K562 (cell line): ENCODE data around the gene SLC2A9. TPM values are rescaled to one million over a fixed set of nuclear protein-coding genes. Genes with fewer than 3 reads are reported as not detected.

ENCODE experiments used
- ATAC-seq: fragments of 200-7000 bp; cut with Tn5 transposase; 3 replicates; pipeline ENCODE4 v1.9.1; 2020; ENCODE audit warnings: moderate library complexity
- BruUV-seq: library from RNA; stranded (reverse); fragments of 400-500 nt; replicated peaks from 2 replicates; lab custom pipeline; 2021; lab: Mats Ljungman, UMichigan
- CTCF ChIA-PET: fragments of 300-600 bp; formaldehyde crosslinking; extraction: SDS; loops from one replicate; lab custom pipeline; 2021; ENCODE audit warnings: low intra/inter-chr PET ratio; lab: Yijun Ruan, JAX
- POLR2A ChIA-PET: fragments of 300-600, 350-650 bp; sonication (Branson Sonifier 250); formaldehyde crosslinking; extraction: SDS; loops from one replicate; lab custom pipeline; 2021; ENCODE audit warnings: antibody characterized with exemption, inconsistent platforms; lab: Yijun Ruan, JAX
- DNase-seq, 4 experiments: peaks; one replicate each; pipeline versions ENCODE4 v3.0.0 to v3.0.0-alpha.2; 2011 to 2018; ENCODE audit warnings: low spot score in 3 of 4, mixed read lengths in 3 of 4; ENCODE audit errors: extremely low read depth in 1 of 4
- FAIRE-seq: peaks from 2 replicates; lab custom pipeline; 2011; peaks lifted over from hg19 to GRCh38; lab: Jason Lieb, UNC
- H2AFZ ChIP-seq: 2 replicates; pipeline ENCODE4 v1.6.0; 2011; ENCODE audit warnings: low read depth, low read length, control low read depth, inconsistent platforms
- H3K27ac ChIP-seq: fragments of 200-600 bp; 3 replicates; pipeline ENCODE4 v1.8.0; 2011; ENCODE audit warnings: low read depth, mild to moderate bottlenecking, control low read depth, inconsistent platforms, low read length, moderate library complexity, mixed read lengths; ENCODE audit errors: extremely low read depth
- H3K27me3 ChIP-seq, 2 experiments: fragments of 300-600 bp in 1 of 2; 2 replicates in 1 of 2; 3 replicates in 1 of 2; pipeline versions ENCODE4 v1.6.0 to v1.8.0; 2011; ENCODE audit warnings: inconsistent platforms in 2 of 2, low read length in 2 of 2, mild to moderate bottlenecking in 1 of 2, mixed read lengths in 1 of 2, moderate library complexity in 1 of 2; ENCODE audit not compliant: control insufficient read depth in 2 of 2, insufficient read depth in 2 of 2
- H3K36me3 ChIP-seq: fragments of 300-600 bp; 3 replicates; pipeline ENCODE4 v1.8.0; 2011; ENCODE audit warnings: mild to moderate bottlenecking, low read length, inconsistent platforms; ENCODE audit not compliant: control insufficient read depth, insufficient read depth
- H3K4me1 ChIP-seq, 2 experiments: fragments of 200-600 bp in 1 of 2; replicated peaks in 1 of 2; 2 replicates in 1 of 2; 3 replicates in 1 of 2; pipeline versions ENCODE4 v1.5.1 to v1.8.0; 2011; ENCODE audit warnings: inconsistent platforms in 2 of 2, low read length in 2 of 2, mild to moderate bottlenecking in 1 of 2, mixed read lengths in 1 of 2, moderate library complexity in 1 of 2; ENCODE audit not compliant: control insufficient read depth in 2 of 2, insufficient read depth in 2 of 2
- H3K4me2 ChIP-seq: 2 replicates; pipeline ENCODE4 v1.6.1; 2011; ENCODE audit warnings: low read length, control low read depth, inconsistent platforms, mixed read lengths; ENCODE audit not compliant: insufficient read depth
- H3K4me3 ChIP-seq: fragments of 200-600 bp; sonication (generic), shearing (Covaris generic); 2 replicates; pipeline ENCODE4 v1.5.1; 2016; ENCODE audit warnings: control low read depth, inconsistent platforms
- H3K79me2 ChIP-seq: fragments of 200-600 bp; 3 replicates; pipeline ENCODE4 v1.8.0; 2011; ENCODE audit warnings: low read length, inconsistent platforms; ENCODE audit not compliant: control insufficient read depth, insufficient read depth
- H3K9ac ChIP-seq, 2 experiments: 2 replicates each; pipeline versions ENCODE4 v1.6.0 to v1.6.1; 2011; ENCODE audit warnings: low read depth in 2 of 2, low read length in 2 of 2, control low read depth in 1 of 2, inconsistent platforms in 1 of 2, mild to moderate bottlenecking in 1 of 2, mixed read lengths in 1 of 2; ENCODE audit not compliant: insufficient read depth in 1 of 2
- H3K9me1 ChIP-seq: one replicate; pipeline ENCODE4 v1.6.0; 2011; ENCODE audit warnings: inconsistent platforms, mild to moderate bottlenecking, low read length, moderate library complexity; ENCODE audit not compliant: control insufficient read depth, insufficient read depth
- H3K9me3 ChIP-seq: replicated peaks from 2 replicates; pipeline ENCODE4 v1.5.1; 2011; ENCODE audit warnings: low read depth, low read length, inconsistent platforms; ENCODE audit not compliant: control insufficient read depth, insufficient read depth
- H4K20me1 ChIP-seq: replicated peaks from 2 replicates; pipeline ENCODE4 v1.6.1; 2011; ENCODE audit warnings: low read length, inconsistent platforms, mixed read lengths; ENCODE audit not compliant: control insufficient read depth, insufficient read depth
- BCLAF1 ChIP-seq, 2 experiments: fragments of 450-650 bp in 1 of 2; IDR thresholded peaks; 2 replicates each; pipeline ENCODE4 v1.6.1; 2011 to 2017; ENCODE audit warnings: low read depth in 2 of 2, antibody characterized with exemption in 1 of 2, borderline replicate concordance in 1 of 2, low read length in 1 of 2, mild to moderate bottlenecking in 1 of 2, mixed read lengths in 1 of 2; ENCODE audit not compliant: control insufficient read depth in 1 of 2
- CSDE1 ChIP-seq, 2 experiments: fragments of 450-650 bp; IDR thresholded peaks; 2 replicates each; pipeline ENCODE4 v1.6.1; 2016; ENCODE audit warnings: mild to moderate bottlenecking in 1 of 2
- ELF1 ChIP-seq: fragments of 200-800 bp; sonication (Bioruptor generic); IDR thresholded peaks from 2 replicates; pipeline ENCODE4 v1.6.1; 2016; ENCODE audit warnings: missing genetic modification characterization, missing compliant biosample characterization
- GABPA ChIP-seq: fragments of 200-800 bp; sonication (Bioruptor generic); conservative IDR thresholded peaks from 2 replicates; pipeline ENCODE4 v1.6.1; 2016; ENCODE audit warnings: low read depth, missing genetic modification characterization, missing compliant biosample characterization
- MBD2 ChIP-seq: sonication (generic); IDR thresholded peaks from 2 replicates; pipeline ENCODE4 v1.6.1; 2016; ENCODE audit warnings: low read depth, borderline replicate concordance
- MED1 ChIP-seq: sonication (generic); formaldehyde crosslinking; IDR thresholded peaks from 2 replicates; pipeline ENCODE4 v1.8.1; 2023; ENCODE audit warnings: missing genetic modification reagents, borderline replicate concordance
- MITF ChIP-seq: IDR thresholded peaks from 2 replicates; pipeline ENCODE4 v1.6.1; 2014; ENCODE audit warnings: antibody characterized with exemption
- NCOA4 ChIP-seq: fragments of 450-650 bp; IDR thresholded peaks from 2 replicates; pipeline ENCODE4 v1.6.1; 2018; ENCODE audit warnings: mild to moderate bottlenecking; ENCODE audit not compliant: partially characterized antibody
- NR4A1 ChIP-seq, 2 experiments: fragments of 250-450 bp in 1 of 2; fragments of 450-650 bp in 1 of 2; sonication (Bioruptor Pico) in 1 of 2; IDR thresholded peaks; 2 replicates each; pipeline versions ENCODE4 v1.4.0 to v1.6.1; 2016 to 2020; ENCODE audit warnings: mild to moderate bottlenecking in 2 of 2, missing compliant biosample characterization in 1 of 2, missing genetic modification characterization in 1 of 2, moderate library complexity in 1 of 2
- PHB ChIP-seq: fragments of 250-450 bp; sonication (Bioruptor Pico); IDR thresholded peaks from 2 replicates; pipeline ENCODE4 v1.5.0; 2021
- SIN3A ChIP-seq, 2 experiments: fragments of 150-350 bp in 1 of 2; IDR thresholded peaks; 2 replicates each; pipeline ENCODE4 v1.6.1; 2011 to 2016; ENCODE audit warnings: borderline replicate concordance in 2 of 2, low read depth in 2 of 2, low read length in 2 of 2, mild to moderate bottlenecking in 2 of 2, moderate library complexity in 2 of 2; ENCODE audit not compliant: control insufficient read depth in 1 of 2
- ZNF79 ChIP-seq: fragments of 250-450 bp; sonication (Bioruptor Pico); IDR thresholded peaks from 2 replicates; pipeline ENCODE4 v1.4.0; 2020; ENCODE audit warnings: low read depth, mild to moderate bottlenecking, moderate library complexity
- WGBS: fragments of 100-300 bp; shearing (Covaris generic); methylation state at CpG from one replicate; pipeline ENCODE4 v1.1.6; 2016; ENCODE audit warnings: low coverage, mixed read lengths; ENCODE audit not compliant: insufficient coverage; ENCODE audit errors: missing lambda C conversion rate; 5-methylcytosine and 5-hydroxymethylcytosine counted together
- in situ Hi-C: fragments of 300-500 bp; cut with MboI; formaldehyde crosslinking; loops from 4 replicates; pipeline ENCODE4 v1.15.0; 2018; ENCODE audit warnings: inconsistent platforms, mixed read lengths
- intact Hi-C: fragments of 100-400 bp; cut with micrococcal nuclease; formaldehyde crosslinking; loops from 2 replicates; pipeline ENCODE4 v1.14.2; 2022
- polyA plus RNA-seq, 8 experiments: library from polyadenylated mRNA; depleted of rRNA in 4 of 8; stranded (reverse) in 5 of 8; unstranded in 3 of 8; fragments of >200 nt; fragmentation: Nextera tagmentation in 2 of 8; fragmentation: Illumina TruSeq in 1 of 8; extraction: Ambion mirVana in 2 of 8; extraction: Trizol in 1 of 8; gene quantifications; 2 replicates each; pipeline versions ENCODE4 v1.2.1 to v1.2.3, GENCODE V29; 2011 to 2014; ENCODE audit warnings: inconsistent platforms in 1 of 8, missing spikeins in 1 of 8
- total RNA-seq, 7 experiments: library from RNA; depleted of rRNA in 6 of 7; stranded (reverse); fragments of >200 nt in 6 of 7; fragmentation: Illumina TruSeq in 2 of 7; extraction: Trizol in 2 of 7; gene quantifications; 2 replicates each; pipeline versions ENCODE4 v1.2.1 to v1.2.3, GENCODE V29; 2011 to 2021; ENCODE audit warnings: low replicate concordance in 1 of 7

Gene SLC2A9
- total and polyA plus RNA-seq, 9 of the 15 experiments (the other 6 are each of a cell fraction or from before 2014, with no cell fraction given), result 0.15 to 1.9 (median 0.76) TPM

GRCh38 chr4:9940041-9940440, 81.3 kb downstream of the SLC2A9 start:
- H3K4me1 ChIP-seq, result peaks cover 0 to 6% of the 10 kb centered on the region in 2 experiments; a peak in 2 of 5 replicates
- no peaks in the 10 kb centered on the region for H3K79me2 ChIP-seq
- peaks cover 2 to 52% of the 10 kb centered on the region in 2 experiments; a peak in 4 of 5 replicates for H3K27me3 ChIP-seq
- in situ Hi-C loops, result no loop called here
- POLR2A ChIA-PET, result no interaction called here
- H4K20me1 ChIP-seq, result no peaks in the 10 kb centered on the region
- no peak overlapping the region for H3K4me3 ChIP-seq
- no peak overlapping the region for H3K9ac ChIP-seq
- no TSS peak for BruUV-seq
- ATAC-seq (no peak), FAIRE-seq (no peak), DNase-seq (no peak)
- CTCF ChIA-PET, result interaction anchor here (0.6 kb wide), 1 partner anchor 22 kb away, joined by 3 read pairs; no protein-coding TSS in a partner anchor
- no peaks in the 10 kb centered on the region for H3K9me3 ChIP-seq
- H3K9me1 ChIP-seq, result peaks cover 2% of the 10 kb centered on the region
- TF ChIP-seq SIN3A (IDR thresholded peaks at IDR 0.05; ENCODE audit: borderline replicate concordance in 2 of 2, control insufficient read depth in 1 of 2, low read depth in 2 of 2, low read length in 2 of 2) (no peak), NR4A1 (CRISPR knock-in tag; IDR thresholded peaks at IDR 0.05) (no peak), NR4A1 (tag; IDR thresholded peaks at IDR 0.05) (no peak), ZNF79 (CRISPR knock-in tag) (no peak), MED1 (CRISPR knock-in tag) (no peak), GABPA (tag) (no peak), PHB (CRISPR knock-in tag) (no peak), MITF (no peak), MBD2 (no peak), CSDE1 (IDR thresholded peaks at IDR 0.05) (no peak), ELF1 (tag) (no peak), BCLAF1 (IDR thresholded peaks at IDR 0.05; ENCODE audit: borderline replicate concordance in 1 of 2, control insufficient read depth in 1 of 2, low read depth in 2 of 2, low read length in 1 of 2) (no peak), NCOA4 (no peak)
- 2% methylated on average over 5 of the region's 5 CpGs for WGBS
- H2AFZ ChIP-seq, result no peak overlapping the region
- no peaks in the 10 kb centered on the region for H3K36me3 ChIP-seq
- H3K4me2 ChIP-seq, result no peak overlapping the region
- H3K27ac ChIP-seq, result no peak overlapping the region
- intact Hi-C loops, result no loop called here
